Activated CD8-positive, alpha-beta memory T cell treated with anti-CD3 and anti-CD28 coated beads, Interleukin-2, amount 50 U/mL, for 1 hour (primary cell): ENCODE measurements around the gene SMC4.
A peak's percentile ranks its signal among the peaks of the same experiment; 100 is the strongest.

Source experiments
- DNase-seq: peaks from one replicate; pipeline ENCODE4 v3.0.0-alpha.2; 2020; ENCODE audit errors: extremely low read depth

The SMC4 gene

GRCh38 chr3:160395297-160395696 is 4.2 kb upstream of the SMC4 start:
- no peak for DNase-seq

GRCh38 chr3:160398820-160399124 is 678 bp upstream of the SMC4 start:
- DNase-seq: no peak

- DNase-seq: no peak
Observed at GRCh38 chr3:160400030-160400701, 716 bp downstream of the SMC4 start.

GRCh38 chr3:160400702-160401150 is 1.3 kb downstream of the SMC4 start:
- no peak for DNase-seq

GRCh38 chr3:160401291-160402095 is 2.0 kb downstream of the SMC4 start:
- no peak for DNase-seq

- no peak for DNase-seq
Observed at GRCh38 chr3:160402221-160403027, 3.0 kb downstream of the SMC4 start.

GRCh38 chr3:160403028-160403545 is 3.6 kb downstream of the SMC4 start:
- no peak for DNase-seq

GRCh38 chr3:160403796-160404470 is 4.5 kb downstream of the SMC4 start:
- DNase-seq: no peak

- DNase-seq: no peak
Observed at GRCh38 chr3:160409812-160410610, 10.6 kb downstream of the SMC4 start.

- DNase-seq: no peak
Observed at GRCh38 chr3:160412477-160412876, 13.0 kb downstream of the SMC4 start.

- DNase-seq: peak; percentile 23
Observed at GRCh38 chr3:160413613-160414248, 14.3 kb downstream of the SMC4 start.

- no peak for DNase-seq
Observed at GRCh38 chr3:160417311-160417710, 17.9 kb downstream of the SMC4 start.

- DNase-seq: no peak
Observed at GRCh38 chr3:160427832-160428424, 28.5 kb downstream of the SMC4 start.

- DNase-seq: no peak
Observed at GRCh38 chr3:160434071-160434470, 34.6 kb downstream of the SMC4 start.

GRCh38 chr3:160435095-160435494 is 35.6 kb downstream of the SMC4 start:
- DNase-seq: no peak

GRCh38 chr3:160435747-160436146 is 36.3 kb downstream of the SMC4 start:
- DNase-seq: no peak

GRCh38 chr3:160437083-160437455 is 37.6 kb downstream of the SMC4 start:
- no peak for DNase-seq

GRCh38 chr3:160440687-160441086 is 41.2 kb downstream of the SMC4 start:
- DNase-seq: no peak

- DNase-seq: no peak
Observed at GRCh38 chr3:160444411-160444810, 45.0 kb downstream of the SMC4 start.

- DNase-seq: no peak
Observed at GRCh38 chr3:160445854-160446253, 46.4 kb downstream of the SMC4 start.
